ENCODE data around the gene TRAF2.

Gene TRAF2

GRCh38 chr9:136962163-136962562, 75.8 kb downstream of the TRAF2 start:
- DNase-seq (ENCODE audit: low read depth) = no peak

- no peak for DNase-seq (ENCODE audit: low read depth)
These were observed 76.5 kb downstream of the TRAF2 start for GRCh38 chr9:136962701-136963248.

- no peak for DNase-seq (ENCODE audit: low read depth)
These were observed 77.0 kb downstream of the TRAF2 start for GRCh38 chr9:136963341-136963740.

- no peak for DNase-seq (ENCODE audit: low read depth)
These were observed 77.4 kb downstream of the TRAF2 start for GRCh38 chr9:136963751-136964150.

GRCh38 chr9:136964171-136964689, 77.9 kb downstream of the TRAF2 start:
- DNase-seq (ENCODE audit: low read depth) = no peak

GRCh38 chr9:136964833-136965422, 78.6 kb downstream of the TRAF2 start:
- no peak for DNase-seq (ENCODE audit: low read depth)

GRCh38 chr9:136965771-136966484, 79.6 kb downstream of the TRAF2 start:
- no peak for DNase-seq (ENCODE audit: low read depth)

GRCh38 chr9:136968333-136969127, 82.2 kb downstream of the TRAF2 start:
- no peak for DNase-seq (ENCODE audit: low read depth)

GRCh38 chr9:136969150-136969549, 82.8 kb downstream of the TRAF2 start:
- no peak for DNase-seq (ENCODE audit: low read depth)

- DNase-seq (ENCODE audit: low read depth) = no peak
These were observed 83.5 kb downstream of the TRAF2 start for GRCh38 chr9:136969774-136970173.

- DNase-seq (ENCODE audit: low read depth) = no peak
These were observed 84.0 kb downstream of the TRAF2 start for GRCh38 chr9:136970361-136970760.

- no peak for DNase-seq (ENCODE audit: low read depth)
These were observed 85.4 kb downstream of the TRAF2 start for GRCh38 chr9:136971746-136972145.

- no peak for DNase-seq (ENCODE audit: low read depth)
These were observed 86.0 kb downstream of the TRAF2 start for GRCh38 chr9:136972335-136972734.

- no peak for DNase-seq (ENCODE audit: low read depth)
These were observed 86.4 kb downstream of the TRAF2 start for GRCh38 chr9:136972743-136973142.

GRCh38 chr9:136973618-136974617, 87.6 kb downstream of the TRAF2 start:
- DNase-seq (ENCODE audit: low read depth) = no peak

- DNase-seq (ENCODE audit: low read depth) = no peak
These were observed 88.7 kb downstream of the TRAF2 start for GRCh38 chr9:136974817-136975535.

- no peak for DNase-seq (ENCODE audit: low read depth)
These were observed 89.3 kb downstream of the TRAF2 start for GRCh38 chr9:136975644-136976043.

All from T follicular helper cell (primary cell).